GM12892 (cell line): Measurements from ENCODE around the gene BPTF.

Experiments
- POLR2A ChIP-seq: IDR thresholded peaks from 2 replicates; pipeline ENCODE4 v1.6.1; 2011; ENCODE audit warnings: low read depth, low read length, control low read depth
- POLR2AphosphoS5 ChIP-seq: IDR thresholded peaks from 2 replicates; pipeline ENCODE4 v1.6.1; 2011; ENCODE audit warnings: low read depth, low read length, control low read depth
- TAF1 ChIP-seq: IDR thresholded peaks from 2 replicates; pipeline ENCODE4 v1.6.1; 2011; ENCODE audit warnings: low read depth, mild to moderate bottlenecking, control low read depth, low read length, borderline replicate concordance

GRCh38 chr17:67830440-67830839 is 5.1 kb downstream of the BPTF start:
- no peak for TF ChIP-seq POLR2A
- TF ChIP-seq TAF1 = no peak
- no peak for TF ChIP-seq POLR2AphosphoS5
